HCT116 (cell line): Measurements from ENCODE around the gene CBLC. TPM values are rescaled to one million over a fixed set of nuclear protein-coding genes. Genes with fewer than 3 reads are reported as not detected.

Experiments used
- ATAC-seq: fragments of 200-7000 bp; cut with Tn5 transposase; 2 replicates; pipeline ENCODE4 v1.9.1; 2020; ENCODE audit warnings: mild to moderate bottlenecking, moderate library complexity
- BruUV-seq: library from RNA; stranded (reverse); fragments of 400-500 nt; replicated peaks from 2 replicates; lab custom pipeline; 2021; lab: Mats Ljungman, UMichigan
- CTCF ChIA-PET: fragments of 300-600 bp; sonication (Branson Sonifier 250); formaldehyde crosslinking; loops from one replicate; lab custom pipeline; 2021; ENCODE audit warnings: antibody characterized with exemption; lab: Charles Lee
- POLR2A ChIA-PET: fragments of 300-600, 350-600 bp; sonication (Branson Sonifier 250); formaldehyde crosslinking; loops from one replicate; lab custom pipeline; 2021; ENCODE audit warnings: antibody characterized with exemption; lab: Charles Lee
- RAD21 ChIA-PET, 2 experiments: fragments of 300-600 bp; sonication (Branson Sonifier 250); formaldehyde crosslinking; loops; one replicate each; lab custom pipeline; 2023; ENCODE audit warnings: low total read pairs in 2 of 2; ENCODE audit not compliant: uncharacterized antibody in 2 of 2, unreplicated experiment in 2 of 2, low non-redundant PET in 1 of 2; lab: Charles Lee
- DNase-seq: peaks from one replicate; pipeline ENCODE4 v3.0.0-alpha.2; 2010; ENCODE audit warnings: low read depth, low spot score
- H2AFZ ChIP-seq: fragments of 200-600 bp; shearing (Covaris generic), sonication (generic); 2 replicates; pipeline ENCODE4 v1.6.1; 2017; ENCODE audit warnings: low read depth, mixed run types, mixed read lengths, antibody characterized with exemption, low read length; ENCODE audit not compliant: poor library complexity, severe bottlenecking
- H3K27ac ChIP-seq: 2 replicates; pipeline ENCODE4 v1.5.1; 2012; ENCODE audit warnings: low read depth, low read length
- H3K27me3 ChIP-seq: fragments of 200-600 bp; sonication (generic); 2 replicates; pipeline ENCODE4 v1.6.1; 2016; ENCODE audit warnings: mixed run types, low read length, mixed read lengths; ENCODE audit not compliant: insufficient read depth
- H3K36me3 ChIP-seq, 2 experiments: fragments of 200-500 bp in 1 of 2; fragments of 200-600 bp in 1 of 2; sonication (Bioruptor generic) in 1 of 2; sonication (generic) in 1 of 2; 2 replicates each; pipeline versions ENCODE4 v1.5.1 to v1.6.1; 2014 to 2016; ENCODE audit warnings: low read length in 2 of 2, inconsistent platforms in 1 of 2, mixed read lengths in 1 of 2, mixed run types in 1 of 2; ENCODE audit not compliant: insufficient read depth in 2 of 2, control insufficient read depth in 1 of 2
- H3K4me1 ChIP-seq, 2 experiments: fragments of 200-600 bp in 1 of 2; sonication (generic) in 1 of 2; 2 replicates each; pipeline versions ENCODE4 v1.5.1 to v1.6.1; 2012 to 2017; ENCODE audit warnings: low read length in 2 of 2, inconsistent platforms in 1 of 2, mild to moderate bottlenecking in 1 of 2, mixed read lengths in 1 of 2, mixed run types in 1 of 2, moderate library complexity in 1 of 2; ENCODE audit not compliant: insufficient read depth in 2 of 2, control insufficient read depth in 1 of 2
- H3K4me2 ChIP-seq: fragments of 200-600 bp; sonication (generic); 2 replicates; pipeline ENCODE4 v1.6.1; 2017; ENCODE audit warnings: mixed run types, low read length, mixed read lengths
- H3K4me3 ChIP-seq, 2 experiments: fragments of 200-600 bp in 1 of 2; sonication (generic) in 1 of 2; replicated peaks in 1 of 2; 2 replicates each; pipeline ENCODE4 v1.5.1; 2011 to 2016; ENCODE audit warnings: low read length in 2 of 2, control low read depth in 1 of 2, low read depth in 1 of 2, mild to moderate bottlenecking in 1 of 2, mixed read lengths in 1 of 2, mixed run types in 1 of 2
- H3K79me2 ChIP-seq: fragments of 200-600 bp; sonication (generic); 2 replicates; pipeline ENCODE4 v1.6.1; 2017; ENCODE audit warnings: mild to moderate bottlenecking, mixed run types, low read length, moderate library complexity, mixed read lengths; ENCODE audit not compliant: insufficient read depth
- H3K9ac ChIP-seq: fragments of 200-600 bp; sonication (generic); 2 replicates; pipeline ENCODE4 v1.6.1; 2016; ENCODE audit warnings: low read length, mixed read lengths
- H3K9me2 ChIP-seq: fragments of 200-600 bp; sonication (generic), shearing (Covaris generic); 2 replicates; pipeline ENCODE4 v1.6.1; 2017; ENCODE audit warnings: mixed run types, mild to moderate bottlenecking, moderate library complexity; ENCODE audit not compliant: insufficient read depth
- H3K9me3 ChIP-seq, 2 experiments: fragments of 200-500 bp in 1 of 2; fragments of 200-600 bp in 1 of 2; sonication (Bioruptor generic) in 1 of 2; sonication (generic) in 1 of 2; 2 replicates each; pipeline ENCODE4 v1.6.1; 2014 to 2017; ENCODE audit warnings: low read length in 2 of 2, mixed read lengths in 2 of 2, inconsistent platforms in 1 of 2, low read depth in 1 of 2, mild to moderate bottlenecking in 1 of 2, mixed run types in 1 of 2, moderate library complexity in 1 of 2; ENCODE audit not compliant: control insufficient read depth in 1 of 2, insufficient read depth in 1 of 2
- H4K20me1 ChIP-seq: fragments of 200-600 bp; sonication (generic), shearing (Covaris generic); 2 replicates; pipeline ENCODE4 v1.6.1; 2017; ENCODE audit warnings: mixed run types, mild to moderate bottlenecking, moderate library complexity; ENCODE audit not compliant: insufficient read depth
- ATF3 ChIP-seq: IDR thresholded peaks from 2 replicates; pipeline ENCODE4 v1.6.1; 2012
- CBX3 ChIP-seq: IDR thresholded peaks from 2 replicates; pipeline ENCODE4 v1.6.1; 2012; ENCODE audit warnings: low read depth
- CEBPB ChIP-seq: IDR thresholded peaks from 2 replicates; pipeline ENCODE4 v1.6.1; 2012; ENCODE audit warnings: low read depth
- CTCF ChIP-seq, 3 experiments: fragments of 200-600 bp in 1 of 3; sonication (generic) in 1 of 3; IDR thresholded peaks in 2 of 3; conservative IDR thresholded peaks in 1 of 3; 2 replicates each; pipeline ENCODE4 v1.5.1; 2012 to 2017; ENCODE audit warnings: low read depth in 2 of 3, low read length in 2 of 3, antibody characterized with exemption in 1 of 3, borderline replicate concordance in 1 of 3, control low read depth in 1 of 3, mild to moderate bottlenecking in 1 of 3, mixed read lengths in 1 of 3, mixed run types in 1 of 3, moderate library complexity in 1 of 3; ENCODE audit not compliant: insufficient read depth in 1 of 3
- EGR1 ChIP-seq: IDR thresholded peaks from 2 replicates; pipeline ENCODE4 v1.6.1; 2012; ENCODE audit warnings: low read depth
- EZH2 ChIP-seq: fragments of 200-600 bp; sonication (generic); IDR thresholded peaks from 2 replicates; pipeline ENCODE4 v1.6.1; 2017; ENCODE audit warnings: antibody characterized with exemption, mixed run types
- JUND ChIP-seq: IDR thresholded peaks from 2 replicates; pipeline ENCODE4 v1.6.1; 2012
- POLR2A ChIP-seq: IDR thresholded peaks from 2 replicates; pipeline ENCODE4 v1.7.0; 2011; ENCODE audit warnings: borderline replicate concordance; ENCODE audit not compliant: insufficient read depth, insufficient read length; ENCODE audit errors: extremely low read depth
- RAD21 ChIP-seq: IDR thresholded peaks from 2 replicates; pipeline ENCODE4 v1.6.1; 2012; ENCODE audit warnings: low read depth, mild to moderate bottlenecking
- SIN3A ChIP-seq: IDR thresholded peaks from 2 replicates; pipeline ENCODE4 v1.6.1; 2012; ENCODE audit warnings: low read depth
- SP1 ChIP-seq: IDR thresholded peaks from 2 replicates; pipeline ENCODE4 v1.6.1; 2012; ENCODE audit warnings: low read depth
- TCF7L2 ChIP-seq: IDR thresholded peaks from 2 replicates; pipeline ENCODE4 v1.7.0; 2011; ENCODE audit warnings: borderline replicate concordance, inconsistent platforms; ENCODE audit not compliant: insufficient read depth, insufficient read length; ENCODE audit errors: extremely low read depth
- YY1 ChIP-seq: IDR thresholded peaks from 2 replicates; pipeline ENCODE4 v1.6.1; 2011; ENCODE audit warnings: low read length, low read depth, moderate library complexity, mild to moderate bottlenecking; ENCODE audit not compliant: insufficient replicate concordance; ENCODE audit errors: extremely low read depth
- ZFX ChIP-seq: fragments of 450-650 bp; IDR thresholded peaks from 2 replicates; pipeline ENCODE4 v1.6.1; 2017
- ZNF274 ChIP-seq: fragments of 200-500 bp; sonication (Bioruptor generic); IDR thresholded peaks from 2 replicates; pipeline ENCODE4 v1.6.1; 2014; ENCODE audit warnings: mild to moderate bottlenecking, low read depth, low read length, inconsistent platforms
- intact Hi-C: fragments of 100-400 bp; cut with micrococcal nuclease; formaldehyde crosslinking; loops from 2 replicates; pipeline ENCODE4 v1.10.0; 2022
- total RNA-seq: library from RNA; stranded (reverse); gene quantifications from one replicate; pipeline ENCODE4 v1.2.1, GENCODE V29; 2021; ENCODE audit not compliant: unreplicated experiment
- TF ChIP-seq, protein P1 (sequence below): IDR thresholded peaks from 2 replicates; pipeline ENCODE4 v1.6.1; 2012; ENCODE audit warnings: low read depth

CBLC gene
- total RNA-seq, 1 experiment from 2014 or later, result 54.3 TPM

DNA sequence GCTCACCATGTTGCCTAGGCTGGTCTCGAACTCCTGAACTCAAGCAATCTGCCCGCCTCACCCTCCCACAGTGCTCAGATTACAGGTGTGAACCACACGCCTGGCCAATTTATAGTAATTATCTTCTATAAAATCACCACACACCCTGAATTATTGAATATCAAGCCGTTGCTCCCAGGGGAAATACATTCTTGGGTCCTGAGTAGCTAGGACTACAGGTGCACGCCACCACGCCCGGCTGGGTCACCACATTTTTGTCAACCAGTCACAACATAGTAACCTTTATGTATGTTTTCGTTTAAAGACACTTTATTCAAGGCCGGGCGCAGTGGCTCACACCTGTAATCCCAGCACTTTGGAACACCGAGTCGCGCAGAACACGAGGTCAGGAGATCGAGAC is 8.3 kb downstream of the CBLC start:
- H4K20me1 ChIP-seq, result no peaks in the 10 kb centered on the region
- no peak overlapping the region for H2AFZ ChIP-seq
- ChIA-PET RAD21 (no interaction called here), POLR2A (no interaction called here), CTCF (interaction anchor here (1.2 kb wide), 1 partner anchor 15 kb away, joined by 3 read pairs; no protein-coding TSS in a partner anchor)
- H3K36me3 ChIP-seq, result peaks cover 29 to 30% of the 10 kb centered on the region in 2 experiments
- TF ChIP-seq ATF3, result no peak
- TF ChIP-seq JUND, result no peak
- no peak for TF ChIP-seq RAD21
- TF ChIP-seq ZFX, result no peak
- TF ChIP-seq, protein P1, sequence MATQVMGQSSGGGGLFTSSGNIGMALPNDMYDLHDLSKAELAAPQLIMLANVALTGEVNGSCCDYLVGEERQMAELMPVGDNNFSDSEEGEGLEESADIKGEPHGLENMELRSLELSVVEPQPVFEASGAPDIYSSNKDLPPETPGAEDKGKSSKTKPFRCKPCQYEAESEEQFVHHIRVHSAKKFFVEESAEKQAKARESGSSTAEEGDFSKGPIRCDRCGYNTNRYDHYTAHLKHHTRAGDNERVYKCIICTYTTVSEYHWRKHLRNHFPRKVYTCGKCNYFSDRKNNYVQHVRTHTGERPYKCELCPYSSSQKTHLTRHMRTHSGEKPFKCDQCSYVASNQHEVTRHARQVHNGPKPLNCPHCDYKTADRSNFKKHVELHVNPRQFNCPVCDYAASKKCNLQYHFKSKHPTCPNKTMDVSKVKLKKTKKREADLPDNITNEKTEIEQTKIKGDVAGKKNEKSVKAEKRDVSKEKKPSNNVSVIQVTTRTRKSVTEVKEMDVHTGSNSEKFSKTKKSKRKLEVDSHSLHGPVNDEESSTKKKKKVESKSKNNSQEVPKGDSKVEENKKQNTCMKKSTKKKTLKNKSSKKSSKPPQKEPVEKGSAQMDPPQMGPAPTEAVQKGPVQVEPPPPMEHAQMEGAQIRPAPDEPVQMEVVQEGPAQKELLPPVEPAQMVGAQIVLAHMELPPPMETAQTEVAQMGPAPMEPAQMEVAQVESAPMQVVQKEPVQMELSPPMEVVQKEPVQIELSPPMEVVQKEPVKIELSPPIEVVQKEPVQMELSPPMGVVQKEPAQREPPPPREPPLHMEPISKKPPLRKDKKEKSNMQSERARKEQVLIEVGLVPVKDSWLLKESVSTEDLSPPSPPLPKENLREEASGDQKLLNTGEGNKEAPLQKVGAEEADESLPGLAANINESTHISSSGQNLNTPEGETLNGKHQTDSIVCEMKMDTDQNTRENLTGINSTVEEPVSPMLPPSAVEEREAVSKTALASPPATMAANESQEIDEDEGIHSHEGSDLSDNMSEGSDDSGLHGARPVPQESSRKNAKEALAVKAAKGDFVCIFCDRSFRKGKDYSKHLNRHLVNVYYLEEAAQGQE, result no peak
- TF ChIP-seq CBX3, result no peak
- TF ChIP-seq ZNF274, result no peak
- TF ChIP-seq CEBPB, result no peak
- no peak for TF ChIP-seq POLR2A
- no peak for TF ChIP-seq TCF7L2
- no peak for TF ChIP-seq EZH2
- TF ChIP-seq SIN3A, result no peak
- TF ChIP-seq SP1, result no peak
- TF ChIP-seq CTCF (IDR thresholded peaks at IDR 0.05 in 2 of 3, conservative IDR thresholded peaks at IDR 0.05 in 1 of 3; ENCODE audit: borderline replicate concordance in 1 of 3, insufficient read depth in 1 of 3, low read depth in 2 of 3, low read length in 2 of 3), result no peak
- no peak for TF ChIP-seq YY1
- TF ChIP-seq EGR1, result no peak
- peaks cover 0 to 2% of the 10 kb centered on the region in 2 experiments; a peak in 1 of 4 replicates for H3K4me1 ChIP-seq
- H3K79me2 ChIP-seq, result peaks cover 9% of the 10 kb centered on the region; the same call in 1 of the 2 replicates
- no peak overlapping the region for H3K4me2 ChIP-seq
- no peaks in the 10 kb centered on the region for H3K9me2 ChIP-seq
- no peak overlapping the region for H3K27ac ChIP-seq
- ATAC-seq (no peak), DNase-seq (no peak)
- intact Hi-C loops, result loop anchor here (2.0 kb wide), 1 partner anchor 59 kb away; no protein-coding TSS in a partner anchor
- BruUV-seq, result no TSS peak
- H3K9me3 ChIP-seq, result no peaks in the 10 kb centered on the region
- H3K4me3 ChIP-seq, result no peak overlapping the region
- no peak overlapping the region for H3K9ac ChIP-seq
- H3K27me3 ChIP-seq, result no peaks in the 10 kb centered on the region
